Mucosa of descending colon (tissue), 3 donors: ENCODE results near the gene ATG13. TPM values are rescaled to one million over a fixed set of nuclear protein-coding genes. Genes with fewer than 3 reads are reported as not detected.
A peak's percentile ranks its signal among the peaks of the same experiment; 100 is the strongest.

Source experiments
- ATAC-seq: fragments of 200-7000 bp; cut with Tn5 transposase; one replicate; pipeline ENCODE4 v1.9.1; 2020; ENCODE audit warnings: mild to moderate bottlenecking, moderate library complexity
- DNase-seq, 3 donors: peaks; one replicate each; pipeline ENCODE4 v3.0.0-alpha.2; 2020
- H3K36me3 ChIP-seq: fragments of 200-600 bp; one replicate; pipeline ENCODE4 v1.8.0; 2021; ENCODE audit warnings: low read depth, mild to moderate bottlenecking
- H3K4me1 ChIP-seq: fragments of 200-600 bp; one replicate; pipeline ENCODE4 v1.8.0; 2021; ENCODE audit warnings: low read depth, mild to moderate bottlenecking
- H3K4me3 ChIP-seq: fragments of 200-600 bp; one replicate; pipeline ENCODE4 v1.8.0; 2021; ENCODE audit warnings: mild to moderate bottlenecking
- H3K9me3 ChIP-seq: fragments of 200-600 bp; one replicate; pipeline ENCODE4 v1.8.0; 2021; ENCODE audit warnings: mild to moderate bottlenecking
- intact Hi-C, 2 donors: fragments of 100-400 bp; cut with DNase I in 1 of 2; cut with micrococcal nuclease in 1 of 2; formaldehyde crosslinking; loops; one replicate each; pipeline versions ENCODE4 v1.11.0 to v1.11.1; 2022; cut with DNase I, micrococcal nuclease
- total RNA-seq, 3 donors: library from RNA; stranded (reverse); fragmentation: NEBNext Ultra II Directional in 2 of 3; extraction: Animal tissue kit (Norgen Biotek cat#: 25700) in 2 of 3; gene quantifications; one replicate each; pipeline versions ENCODE4 v1.2.1 to v1.2.4, GENCODE V29; 2021 to 2023
- TF ChIP-seq, protein P1 (sequence below): fragments of 200-600 bp; IDR thresholded peaks from one replicate; pipeline ENCODE4 v1.8.0; 2022; ENCODE audit warnings: antibody characterized with exemption, mild to moderate bottlenecking
- donor health status: DM: no; HTN: no; CAD: no; lungs with moderate emphysema.
- donor health status: DM: no; HTN: no; CAD: no.
- donor health status: DM: no; HTN: yes; CAD: no.

The ATG13 gene
- total RNA-seq, 3 donors from 2014 or later = 61.6 to 81.4 (median 62.3) TPM

- H3K4me1 ChIP-seq = peaks cover 24% of the 10 kb centered on the region
- ATAC-seq (no peak), DNase-seq (peak in 1 of 3 donors; percentile 35)
- no peaks in the 10 kb centered on the region for H3K9me3 ChIP-seq
- H3K36me3 ChIP-seq = peaks cover 25% of the 10 kb centered on the region
- no peak overlapping the region for H3K4me3 ChIP-seq
- TF ChIP-seq, protein P1, sequence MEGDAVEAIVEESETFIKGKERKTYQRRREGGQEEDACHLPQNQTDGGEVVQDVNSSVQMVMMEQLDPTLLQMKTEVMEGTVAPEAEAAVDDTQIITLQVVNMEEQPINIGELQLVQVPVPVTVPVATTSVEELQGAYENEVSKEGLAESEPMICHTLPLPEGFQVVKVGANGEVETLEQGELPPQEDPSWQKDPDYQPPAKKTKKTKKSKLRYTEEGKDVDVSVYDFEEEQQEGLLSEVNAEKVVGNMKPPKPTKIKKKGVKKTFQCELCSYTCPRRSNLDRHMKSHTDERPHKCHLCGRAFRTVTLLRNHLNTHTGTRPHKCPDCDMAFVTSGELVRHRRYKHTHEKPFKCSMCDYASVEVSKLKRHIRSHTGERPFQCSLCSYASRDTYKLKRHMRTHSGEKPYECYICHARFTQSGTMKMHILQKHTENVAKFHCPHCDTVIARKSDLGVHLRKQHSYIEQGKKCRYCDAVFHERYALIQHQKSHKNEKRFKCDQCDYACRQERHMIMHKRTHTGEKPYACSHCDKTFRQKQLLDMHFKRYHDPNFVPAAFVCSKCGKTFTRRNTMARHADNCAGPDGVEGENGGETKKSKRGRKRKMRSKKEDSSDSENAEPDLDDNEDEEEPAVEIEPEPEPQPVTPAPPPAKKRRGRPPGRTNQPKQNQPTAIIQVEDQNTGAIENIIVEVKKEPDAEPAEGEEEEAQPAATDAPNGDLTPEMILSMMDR = no peak
- intact Hi-C loops = no loop called here
Observed at GRCh38 chr11:46677991-46678740, 60.8 kb downstream of the ATG13 start.

DNA sequence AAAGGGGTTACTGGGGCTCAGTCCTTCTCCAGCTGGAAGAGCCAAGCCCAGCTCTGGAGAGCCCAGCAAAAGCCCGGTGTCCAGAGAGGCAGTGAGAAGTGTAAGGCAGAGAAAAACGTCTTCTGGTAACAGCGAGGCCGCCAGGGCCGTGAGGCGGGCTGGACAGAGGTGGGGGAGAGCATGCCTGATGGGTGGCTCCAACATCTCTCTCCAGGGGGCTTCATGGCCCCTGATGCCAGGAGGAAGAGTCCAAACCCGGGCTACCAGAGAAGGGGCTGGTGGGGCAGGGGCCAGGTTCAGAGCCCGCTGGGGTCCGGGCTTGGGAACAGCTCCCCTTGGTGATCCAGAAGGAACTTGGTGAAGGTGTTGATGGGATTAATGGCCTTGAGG is 61.4 kb downstream of the ATG13 start:
- H3K4me1 ChIP-seq = peaks cover 24% of the 10 kb centered on the region
- ATAC-seq (no peak), DNase-seq (no peak)
- no peak overlapping the region for H3K4me3 ChIP-seq
- peaks cover 25% of the 10 kb centered on the region for H3K36me3 ChIP-seq
- TF ChIP-seq, protein P1 = no peak
- intact Hi-C loops = no loop called here
- H3K9me3 ChIP-seq = no peaks in the 10 kb centered on the region

- intact Hi-C loops = no loop called here
- H3K9me3 ChIP-seq = no peaks in the 10 kb centered on the region
- TF ChIP-seq, protein P1 = no peak
- ATAC-seq (no peak), DNase-seq (peak in 1 of 3 donors; percentile 29)
- peaks cover 18% of the 10 kb centered on the region for H3K4me1 ChIP-seq
- H3K4me3 ChIP-seq = no peak overlapping the region
- peaks cover 25% of the 10 kb centered on the region for H3K36me3 ChIP-seq
Observed at GRCh38 chr11:46679241-46680163, 62.1 kb downstream of the ATG13 start.

- H3K9me3 ChIP-seq = no peaks in the 10 kb centered on the region
- no peak overlapping the region for H3K4me3 ChIP-seq
- intact Hi-C loops = no loop called here
- no peak for ATAC-seq
- H3K36me3 ChIP-seq = peaks cover 25% of the 10 kb centered on the region
- TF ChIP-seq, protein P1 = no peak
- DNase-seq = no peak
- H3K4me1 ChIP-seq = peaks cover 10% of the 10 kb centered on the region
Observed at GRCh38 chr11:46680164-46680760, 62.9 kb downstream of the ATG13 start.

DNA sequence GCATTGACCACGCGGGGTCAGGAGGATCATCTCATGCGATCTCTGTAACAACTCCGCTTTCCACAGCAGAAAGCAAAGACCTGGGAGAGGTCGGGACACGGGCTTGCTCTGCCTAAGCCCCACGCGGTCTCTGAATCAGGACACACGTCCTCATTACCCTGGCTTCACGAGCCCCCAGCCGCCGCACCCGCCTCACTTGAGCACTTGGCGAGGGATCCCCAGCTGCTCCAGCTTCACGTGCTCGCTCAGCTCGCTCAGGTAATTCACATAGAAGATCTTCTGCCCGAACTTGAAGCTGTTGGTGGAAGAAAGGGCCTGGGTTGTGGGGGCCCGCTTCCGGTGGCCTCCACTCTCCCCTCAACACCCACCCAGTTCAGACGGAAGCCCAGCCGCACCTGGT is 63.5 kb downstream of the ATG13 start:
- peak in 1 of 3 donors; percentile 31 for DNase-seq
- Histone ChIP-seq H3K4me1 (peaks cover 5% of the 10 kb centered on the region), H3K4me3 (no peak overlapping the region), H3K36me3 (peaks cover 25% of the 10 kb centered on the region), H3K9me3 (no peaks in the 10 kb centered on the region)
- ATAC-seq = no peak
- intact Hi-C loops = no loop called here
- TF ChIP-seq, protein P1 = no peak
